Peyer's patch (tissue), 4 donors: ENCODE measurements around the gene CELSR3.

Experiments
- CTCF ChIP-seq, 6 experiments: fragments of 450-650 bp in 4 of 6; fragments of 200-600 bp in 2 of 6; sonication (generic) in 1 of 6; IDR thresholded peaks; one replicate each; pipeline ENCODE4 v1.5.1; 2017 to 2019; ENCODE audit warnings: antibody characterized with exemption in 6 of 6, mild to moderate bottlenecking in 3 of 6, moderate library complexity in 1 of 6
- POLR2A ChIP-seq, 2 donors: fragments of 450-650 bp; IDR thresholded peaks; one replicate each; pipeline ENCODE4 v1.5.1; 2017; ENCODE audit warnings: antibody characterized with exemption in 2 of 2, mild to moderate bottlenecking in 2 of 2, moderate library complexity in 2 of 2

DNA sequence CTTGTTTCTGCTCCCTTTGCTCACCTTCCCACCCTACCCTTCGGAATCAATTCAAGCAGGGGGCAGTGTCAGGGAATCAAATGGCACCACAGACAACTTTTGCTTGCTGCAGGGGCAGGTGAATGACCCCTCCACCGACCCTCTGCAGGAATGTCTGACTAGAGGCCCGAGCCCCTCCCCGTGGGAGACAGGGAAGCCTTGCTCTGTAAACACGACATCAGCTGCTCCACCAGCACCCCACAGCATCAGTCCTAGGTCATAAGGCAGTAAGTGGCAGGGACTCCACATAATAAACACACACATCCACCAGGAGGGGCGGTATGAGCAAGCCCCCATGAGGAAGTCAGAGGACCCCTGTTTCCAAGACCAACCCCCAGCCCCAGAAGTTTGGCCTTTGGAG, 25.4 kb downstream of the CELSR3 start:
- TF ChIP-seq CTCF (IDR thresholded peaks at IDR 0.05) (no peak), POLR2A (IDR thresholded peaks at IDR 0.05) (no peak)
